ENCODE measurements around the gene CXCR6. TPM values are rescaled to one million over a fixed set of nuclear protein-coding genes. Genes with fewer than 3 reads are reported as not detected.
"Not testable (repeated sequence)": the region's sequence is repeated elsewhere in the genome, so short reads cannot be mapped to it uniquely, and the experiment has no call there.

Gene CXCR6
- total RNA-seq, 1 experiment from 2014 or later: not detected

GRCh38 chr3:45990181-45990580 lies 46.9 kb downstream of the CXCR6 start:
- H3K27me3 ChIP-seq (ENCODE audit: control insufficient read depth, insufficient read depth, low read length): no peaks in the 10 kb centered on the region
- H3K36me3 ChIP-seq (replicated peaks; ENCODE audit: control insufficient read depth, insufficient read depth, low read length): no peaks in the 10 kb centered on the region
- DNase-seq: no peak
- H3K4me3 ChIP-seq (ENCODE audit: insufficient read depth, low read depth, low read length): no peak overlapping the region

GRCh38 chr3:45991341-45991740 lies 48.1 kb downstream of the CXCR6 start:
- no peak for DNase-seq
- Histone ChIP-seq H3K4me3 (ENCODE audit: insufficient read depth, low read depth, low read length) (no peak overlapping the region), H3K36me3 (replicated peaks; ENCODE audit: control insufficient read depth, insufficient read depth, low read length) (no peaks in the 10 kb centered on the region), H3K27me3 (ENCODE audit: control insufficient read depth, insufficient read depth, low read length) (peaks cover 1% of the 10 kb centered on the region; the same call in 1 of the 2 replicates)

GRCh38 chr3:45992133-45992729 lies 49.0 kb downstream of the CXCR6 start:
- no peaks in the 10 kb centered on the region for H3K36me3 ChIP-seq (replicated peaks; ENCODE audit: control insufficient read depth, insufficient read depth, low read length)
- peak; percentile 61 for DNase-seq
- no peak overlapping the region for H3K4me3 ChIP-seq (ENCODE audit: insufficient read depth, low read depth, low read length)

GRCh38 chr3:45992821-45993221 lies 49.6 kb downstream of the CXCR6 start:
- H3K27me3 ChIP-seq (ENCODE audit: control insufficient read depth, insufficient read depth, low read length): peaks cover 2% of the 10 kb centered on the region; the same call in 1 of the 2 replicates
- no peak overlapping the region for H3K4me3 ChIP-seq (ENCODE audit: insufficient read depth, low read depth, low read length)
- no peaks in the 10 kb centered on the region for H3K36me3 ChIP-seq (replicated peaks; ENCODE audit: control insufficient read depth, insufficient read depth, low read length)
- peak; percentile 36 for DNase-seq

More at GRCh38 chr3:45992133-45992729, 49.0 kb downstream of the CXCR6 start:
- H3K27me3 ChIP-seq (ENCODE audit: control insufficient read depth, insufficient read depth, low read length): peaks cover 2% of the 10 kb centered on the region; the same call in 1 of the 2 replicates

GRCh38 chr3:45993421-45994027 lies 50.3 kb downstream of the CXCR6 start:
- DNase-seq: no peak
- Histone ChIP-seq H3K4me3 (ENCODE audit: insufficient read depth, low read depth, low read length) (no peak overlapping the region), H3K27me3 (ENCODE audit: control insufficient read depth, insufficient read depth, low read length) (peaks cover 2% of the 10 kb centered on the region; the same call in 1 of the 2 replicates), H3K36me3 (replicated peaks; ENCODE audit: control insufficient read depth, insufficient read depth, low read length) (no peaks in the 10 kb centered on the region)

GRCh38 chr3:45994419-45995235 lies 51.4 kb downstream of the CXCR6 start:
- Histone ChIP-seq H3K36me3 (replicated peaks; ENCODE audit: control insufficient read depth, insufficient read depth, low read length) (no peaks in the 10 kb centered on the region), H3K27me3 (ENCODE audit: control insufficient read depth, insufficient read depth, low read length) (peaks cover 2% of the 10 kb centered on the region; the same call in 1 of the 2 replicates), H3K4me3 (ENCODE audit: insufficient read depth, low read depth, low read length) (peak overlapping the region; percentile 93)
- DNase-seq: peak; percentile 58

GRCh38 chr3:45995236-45996192 lies 52.2 kb downstream of the CXCR6 start, which contains the start of gene FYCO1:
Gene FYCO1, minus strand, starts transcription at chr3:45995824. Its CDS starts 10,914 bp downstream, at chr3:45984910.
- peak within 1 kb of the TSS; percentile 93 for H3K4me3 ChIP-seq (ENCODE audit: insufficient read depth, low read depth, low read length)
- peak; percentile 96 for DNase-seq
- no peaks in the 10 kb centered on the region for H3K36me3 ChIP-seq (replicated peaks; ENCODE audit: control insufficient read depth, insufficient read depth, low read length)
- H3K27me3 ChIP-seq (ENCODE audit: control insufficient read depth, insufficient read depth, low read length): peaks cover 2% of the 10 kb centered on the region; the same call in 1 of the 2 replicates

GRCh38 chr3:45997499-45997898 lies 54.2 kb downstream of the CXCR6 start:
- not testable (repeated sequence) for H3K4me3 ChIP-seq (ENCODE audit: insufficient read depth, low read depth, low read length); DNase-seq; H3K27me3 ChIP-seq (ENCODE audit: control insufficient read depth, insufficient read depth, low read length); H3K36me3 ChIP-seq (replicated peaks; ENCODE audit: control insufficient read depth, insufficient read depth, low read length)

- DNase-seq: no peak
- no peak overlapping the region for H3K4me3 ChIP-seq (ENCODE audit: insufficient read depth, low read depth, low read length)
- no peaks in the 10 kb centered on the region for H3K36me3 ChIP-seq (replicated peaks; ENCODE audit: control insufficient read depth, insufficient read depth, low read length)
- peaks cover 2% of the 10 kb centered on the region; the same call in 1 of the 2 replicates for H3K27me3 ChIP-seq (ENCODE audit: control insufficient read depth, insufficient read depth, low read length)
Measured at GRCh38 chr3:45997942-45998341, 54.7 kb downstream of the CXCR6 start.

Other genes with a start within 250 kb of the CXCR6 start
- 0.10 and 0.37 TPM in 2 replicates for gene SLC6A20, start 146.9 kb upstream of the CXCR6 start, total RNA-seq (2014; rRNA removed; shearing (Covaris generic))
- gene LZTFL1, start 101.3 kb upstream of the CXCR6 start, total RNA-seq (2014; rRNA removed; shearing (Covaris generic)): 6.5 and 6.8 TPM in 2 replicates
- gene CCR9, start 56.9 kb upstream of the CXCR6 start, total RNA-seq (2014; rRNA removed; shearing (Covaris generic)): not detected in 2 replicates
- 4.9 and 7.5 TPM in 2 replicates for gene FYCO1, start 52.4 kb downstream of the CXCR6 start, total RNA-seq (2014; rRNA removed; shearing (Covaris generic))
- gene XCR1, start 84.0 kb downstream of the CXCR6 start, total RNA-seq (2014; rRNA removed; shearing (Covaris generic)): not detected in 2 replicates